ENCODE data around the gene NCOA1.

DNA sequence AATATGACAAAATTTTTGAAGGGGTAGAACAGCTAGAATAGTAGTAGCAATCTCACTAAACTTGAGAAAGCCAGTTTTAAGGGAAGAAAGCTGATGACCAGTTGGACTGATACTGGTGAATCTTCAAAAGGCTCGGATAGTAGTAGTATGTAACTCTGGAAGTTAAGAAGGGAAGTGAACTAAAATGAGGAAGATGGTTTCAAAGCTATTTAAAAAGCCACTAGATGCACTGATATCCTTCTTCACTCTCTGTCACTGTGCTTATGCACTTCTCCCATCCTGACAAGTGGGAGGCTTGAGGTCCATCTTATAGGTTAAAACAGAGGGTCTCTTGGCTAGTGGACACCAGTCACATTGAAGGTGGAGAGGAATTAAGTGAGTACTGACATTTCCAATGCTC is 141.1 kb downstream of the NCOA1 start:
- no peak for TF ChIP-seq POLR2A (IDR thresholded peaks at IDR 0.05; ENCODE audit: low read depth, low read length)
- TF ChIP-seq TAF1 (IDR thresholded peaks at IDR 0.05; ENCODE audit: low read depth, low read length): no peak

All from GM12891 (cell line).